ENCODE measurements around the gene ADIPOR2.

DNA sequence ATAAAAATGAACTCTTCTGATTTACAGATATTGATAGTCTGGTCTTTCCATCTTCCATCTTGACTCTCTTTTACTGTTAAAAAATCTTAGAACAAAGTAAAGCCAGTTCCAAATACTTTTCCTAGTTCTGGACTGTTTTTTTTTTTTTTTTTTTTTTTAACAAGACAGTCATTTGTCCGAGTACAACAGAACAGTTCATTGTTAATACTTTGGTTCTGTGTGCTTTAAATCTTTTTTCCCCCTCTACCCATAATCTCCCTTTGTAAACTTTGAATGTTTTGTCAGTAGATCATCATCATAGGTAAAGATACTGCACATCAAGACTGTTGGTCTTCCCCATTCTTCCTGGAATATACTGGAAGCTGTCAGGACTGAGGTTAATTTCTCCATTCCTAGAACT is 38.0 kb downstream of the ADIPOR2 start:
- TF ChIP-seq, protein P1, sequence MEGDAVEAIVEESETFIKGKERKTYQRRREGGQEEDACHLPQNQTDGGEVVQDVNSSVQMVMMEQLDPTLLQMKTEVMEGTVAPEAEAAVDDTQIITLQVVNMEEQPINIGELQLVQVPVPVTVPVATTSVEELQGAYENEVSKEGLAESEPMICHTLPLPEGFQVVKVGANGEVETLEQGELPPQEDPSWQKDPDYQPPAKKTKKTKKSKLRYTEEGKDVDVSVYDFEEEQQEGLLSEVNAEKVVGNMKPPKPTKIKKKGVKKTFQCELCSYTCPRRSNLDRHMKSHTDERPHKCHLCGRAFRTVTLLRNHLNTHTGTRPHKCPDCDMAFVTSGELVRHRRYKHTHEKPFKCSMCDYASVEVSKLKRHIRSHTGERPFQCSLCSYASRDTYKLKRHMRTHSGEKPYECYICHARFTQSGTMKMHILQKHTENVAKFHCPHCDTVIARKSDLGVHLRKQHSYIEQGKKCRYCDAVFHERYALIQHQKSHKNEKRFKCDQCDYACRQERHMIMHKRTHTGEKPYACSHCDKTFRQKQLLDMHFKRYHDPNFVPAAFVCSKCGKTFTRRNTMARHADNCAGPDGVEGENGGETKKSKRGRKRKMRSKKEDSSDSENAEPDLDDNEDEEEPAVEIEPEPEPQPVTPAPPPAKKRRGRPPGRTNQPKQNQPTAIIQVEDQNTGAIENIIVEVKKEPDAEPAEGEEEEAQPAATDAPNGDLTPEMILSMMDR (IDR thresholded peaks at IDR 0.05) = no peak
- TF ChIP-seq POLR2AphosphoS5 (IDR thresholded peaks at IDR 0.05) = no peak
- TF ChIP-seq POLR2A (IDR thresholded peaks at IDR 0.05) = no peak
- no peak for TF ChIP-seq EP300 (IDR thresholded peaks at IDR 0.05)

All from stomach (tissue), 4 donors.